Peyer's patch (tissue), 4 donors: ENCODE measurements around the gene EIF1.
"Not testable (repeated sequence)": the region's sequence is repeated elsewhere in the genome, so short reads cannot be mapped to it uniquely, and the experiment has no call there.

ENCODE experiments used
- POLR2A ChIP-seq, 2 donors: fragments of 450-650 bp; IDR thresholded peaks; one replicate each; pipeline ENCODE4 v1.5.1; 2017; ENCODE audit warnings: antibody characterized with exemption in 2 of 2, mild to moderate bottlenecking in 2 of 2, moderate library complexity in 2 of 2
- TF ChIP-seq, protein P1 (sequence below), 6 experiments: fragments of 450-650 bp in 4 of 6; fragments of 200-600 bp in 2 of 6; sonication (generic) in 1 of 6; IDR thresholded peaks; one replicate each; pipeline ENCODE4 v1.5.1; 2017 to 2019; ENCODE audit warnings: antibody characterized with exemption in 6 of 6, mild to moderate bottlenecking in 3 of 6, moderate library complexity in 1 of 6

DNA sequence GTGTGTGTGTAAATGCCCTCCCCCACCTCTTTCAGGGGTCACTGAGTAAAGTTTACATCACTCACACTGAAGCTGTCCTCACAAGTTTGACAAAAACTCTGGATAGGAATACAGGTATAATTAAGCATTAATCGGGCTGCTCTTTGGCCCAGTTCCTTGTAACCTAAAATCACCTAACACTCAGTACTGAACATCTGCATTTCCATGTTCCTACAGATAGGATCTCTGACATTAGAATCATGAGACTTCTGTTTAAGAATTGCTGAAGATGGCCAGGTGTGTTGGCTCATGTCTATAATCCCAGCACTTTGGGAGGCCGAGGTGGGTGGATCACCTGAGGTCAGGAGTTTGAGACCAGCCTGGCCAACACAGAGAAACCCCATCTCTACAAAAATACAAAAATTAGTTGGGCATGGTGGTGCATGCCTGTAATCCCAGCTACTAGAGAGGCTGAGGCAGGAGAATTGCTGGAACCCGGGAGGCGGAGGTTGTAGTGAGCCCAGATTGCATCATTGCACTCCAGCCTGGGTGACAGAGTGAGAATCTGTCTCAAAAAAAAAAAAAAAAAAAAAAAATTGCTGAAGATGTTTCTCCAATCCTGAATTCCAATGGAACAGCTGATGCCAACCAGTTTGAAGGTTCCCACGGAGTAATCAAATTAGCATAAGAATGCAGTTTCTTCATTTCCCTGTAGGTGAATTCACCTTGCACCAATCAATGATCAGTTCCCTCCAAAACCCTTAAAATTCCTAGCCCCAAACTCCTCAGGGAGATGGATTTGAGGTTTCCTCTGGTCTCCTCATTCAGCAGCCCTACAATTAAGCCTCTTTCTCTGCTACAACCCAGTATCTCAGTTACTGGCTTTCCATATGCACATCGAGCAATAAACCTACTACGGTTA is 13.3 kb upstream of the EIF1 start:
- TF ChIP-seq POLR2A (IDR thresholded peaks at IDR 0.05) = not testable (repeated sequence)
- TF ChIP-seq, protein P1, sequence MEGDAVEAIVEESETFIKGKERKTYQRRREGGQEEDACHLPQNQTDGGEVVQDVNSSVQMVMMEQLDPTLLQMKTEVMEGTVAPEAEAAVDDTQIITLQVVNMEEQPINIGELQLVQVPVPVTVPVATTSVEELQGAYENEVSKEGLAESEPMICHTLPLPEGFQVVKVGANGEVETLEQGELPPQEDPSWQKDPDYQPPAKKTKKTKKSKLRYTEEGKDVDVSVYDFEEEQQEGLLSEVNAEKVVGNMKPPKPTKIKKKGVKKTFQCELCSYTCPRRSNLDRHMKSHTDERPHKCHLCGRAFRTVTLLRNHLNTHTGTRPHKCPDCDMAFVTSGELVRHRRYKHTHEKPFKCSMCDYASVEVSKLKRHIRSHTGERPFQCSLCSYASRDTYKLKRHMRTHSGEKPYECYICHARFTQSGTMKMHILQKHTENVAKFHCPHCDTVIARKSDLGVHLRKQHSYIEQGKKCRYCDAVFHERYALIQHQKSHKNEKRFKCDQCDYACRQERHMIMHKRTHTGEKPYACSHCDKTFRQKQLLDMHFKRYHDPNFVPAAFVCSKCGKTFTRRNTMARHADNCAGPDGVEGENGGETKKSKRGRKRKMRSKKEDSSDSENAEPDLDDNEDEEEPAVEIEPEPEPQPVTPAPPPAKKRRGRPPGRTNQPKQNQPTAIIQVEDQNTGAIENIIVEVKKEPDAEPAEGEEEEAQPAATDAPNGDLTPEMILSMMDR (IDR thresholded peaks at IDR 0.05) = not testable (repeated sequence)
